ENCODE data around the gene POU6F2. TPM values are rescaled to one million over a fixed set of nuclear protein-coding genes. Genes with fewer than 3 reads are reported as not detected.

POU6F2 gene
- total RNA-seq, 2 experiments from 2014 or later = not detected

GRCh38 chr7:39460486-39460885, 482.8 kb downstream of the POU6F2 start:
- POLR2A ChIA-PET = no interaction called here

DNA sequence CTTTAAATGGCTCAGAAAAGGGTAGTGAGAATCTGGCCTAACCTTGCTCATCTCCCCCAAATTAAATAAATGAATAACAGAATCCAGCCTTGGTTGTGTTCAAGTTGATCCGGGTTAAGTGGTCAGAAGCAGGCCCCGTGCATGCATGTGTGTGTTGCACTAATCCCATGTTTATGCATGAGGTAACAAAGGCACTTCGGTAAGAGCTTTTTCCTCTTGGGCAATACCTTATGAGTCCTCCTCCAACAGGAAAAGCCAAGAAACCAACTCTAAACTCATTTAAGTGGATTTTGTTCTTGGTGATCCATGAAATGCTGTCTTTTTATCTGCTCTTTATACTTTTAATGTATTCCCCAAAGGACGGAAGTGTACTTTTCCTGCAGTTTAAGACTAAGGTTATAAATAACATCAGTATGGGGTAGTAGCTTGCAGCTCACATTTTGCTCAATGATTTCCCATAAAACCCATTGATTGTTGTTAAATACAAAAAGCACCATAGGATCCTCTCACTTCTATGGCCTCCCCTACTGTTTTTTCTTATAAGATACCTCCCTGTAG, 483.6 kb downstream of the POU6F2 start:
- CTCF ChIA-PET = interaction anchor here (1.1 kb wide), 1 partner anchor 1062 kb away, joined by 3 read pairs; no protein-coding TSS in a partner anchor

More at GRCh38 chr7:39460486-39460885, 482.8 kb downstream of the POU6F2 start:
- CTCF ChIA-PET = no interaction called here

DNA sequence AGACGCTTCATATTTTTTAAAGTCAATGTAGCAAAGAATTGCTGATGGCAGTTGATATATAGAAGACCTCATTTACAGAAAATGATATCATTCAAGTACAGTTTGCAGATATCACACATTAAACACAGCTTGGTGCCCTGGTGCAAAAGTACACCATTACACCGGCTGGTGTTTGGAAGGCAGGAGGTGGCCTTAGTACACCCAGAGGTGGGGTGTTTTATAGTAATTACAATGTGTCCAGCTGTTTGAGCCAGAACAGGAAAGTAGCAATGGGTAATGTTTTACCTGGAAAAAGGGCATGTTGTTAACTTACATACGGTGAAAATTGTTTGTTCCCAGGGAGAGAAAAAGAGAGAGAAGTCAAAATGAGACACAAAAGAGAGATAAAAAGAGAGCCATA, 485.5 kb downstream of the POU6F2 start:
- ChIA-PET CTCF (interaction anchor here (1.5 kb wide), 1 partner anchor 10 kb away, joined by 6 read pairs; no protein-coding TSS in a partner anchor), POLR2A (no interaction called here)

More for the DNA sequence above, 483.6 kb downstream of the POU6F2 start:
- POLR2A ChIA-PET = no interaction called here

DNA sequence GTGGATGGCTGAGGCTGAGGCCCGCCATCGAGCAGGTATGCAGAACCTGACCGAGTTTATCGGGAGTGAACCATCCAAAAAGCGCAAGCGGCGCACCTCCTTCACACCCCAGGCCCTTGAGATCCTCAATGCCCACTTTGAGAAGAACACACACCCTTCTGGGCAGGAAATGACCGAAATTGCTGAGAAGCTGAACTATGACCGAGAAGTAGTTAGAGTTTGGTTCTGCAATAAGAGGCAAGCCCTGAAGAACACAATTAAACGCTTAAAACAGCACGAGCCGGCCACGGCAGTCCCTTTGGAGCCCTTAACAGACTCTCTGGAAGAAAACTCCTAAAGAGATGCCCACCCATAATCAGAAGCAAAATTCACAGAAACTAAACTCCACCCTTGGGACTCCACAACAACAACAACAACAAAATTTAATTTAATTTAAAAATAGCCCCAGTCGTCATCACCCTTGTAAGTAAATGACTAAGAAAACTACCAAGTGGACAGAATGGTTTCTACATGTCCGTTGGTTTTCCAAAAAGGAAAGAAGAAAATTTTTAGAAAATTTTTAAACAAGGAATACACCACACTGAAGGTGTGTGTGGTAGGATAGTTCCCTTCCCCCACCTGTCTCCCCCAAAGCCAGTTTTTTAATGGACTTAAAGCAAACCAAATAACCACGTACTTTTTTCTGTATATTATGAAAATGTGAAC, 486.8 kb downstream of the POU6F2 start:
- ChIA-PET CTCF (interaction anchor here (1.5 kb wide), 1 partner anchor 11 kb away, joined by 6 read pairs; no protein-coding TSS in a partner anchor), POLR2A (no interaction called here)

DNA sequence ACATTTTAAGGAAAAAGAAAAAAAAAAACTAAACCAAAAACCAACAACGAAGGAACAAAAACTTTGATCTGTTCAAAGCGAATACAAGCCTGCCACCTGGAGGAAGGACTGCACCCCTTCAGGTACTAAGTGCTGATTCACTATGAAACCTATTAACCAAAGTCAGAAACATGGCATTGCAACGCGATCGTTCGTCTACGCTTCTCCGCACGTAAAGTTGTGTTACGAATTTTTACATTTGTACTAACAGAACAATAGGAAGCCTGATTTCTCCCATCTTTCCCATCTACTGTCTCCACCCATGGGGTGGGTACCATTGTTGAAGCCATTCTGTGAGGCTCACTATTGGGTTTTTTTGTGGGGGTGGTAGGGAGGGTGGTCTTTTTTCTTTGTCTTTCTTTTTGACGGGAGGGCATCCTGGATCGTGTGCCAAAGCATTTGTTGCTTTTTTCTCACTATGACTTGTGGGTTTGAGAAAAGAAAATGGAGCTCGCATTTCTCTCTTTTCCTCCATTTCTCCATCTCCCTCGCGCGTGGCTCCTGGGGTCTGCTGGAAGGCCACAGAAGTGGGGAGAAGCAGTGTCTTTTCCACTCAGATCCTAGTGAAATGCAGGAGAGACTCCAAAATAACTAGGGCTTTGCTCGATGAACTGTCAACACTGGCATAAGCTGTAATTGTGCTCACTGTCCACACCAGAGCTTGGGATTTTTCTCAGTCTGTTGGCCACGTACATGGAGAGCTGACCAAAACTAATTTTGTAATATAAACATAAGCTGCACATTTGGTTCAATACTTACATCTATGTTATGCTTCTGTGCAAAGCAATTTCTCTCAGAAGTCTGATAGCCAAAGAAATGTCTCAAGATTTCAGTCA, 487.6 kb downstream of the POU6F2 start:
- ChIA-PET POLR2A (no interaction called here), CTCF (interaction anchor here (0.9 kb wide), 1 partner anchor 9 kb away, joined by 3 read pairs; no protein-coding TSS in a partner anchor)

DNA sequence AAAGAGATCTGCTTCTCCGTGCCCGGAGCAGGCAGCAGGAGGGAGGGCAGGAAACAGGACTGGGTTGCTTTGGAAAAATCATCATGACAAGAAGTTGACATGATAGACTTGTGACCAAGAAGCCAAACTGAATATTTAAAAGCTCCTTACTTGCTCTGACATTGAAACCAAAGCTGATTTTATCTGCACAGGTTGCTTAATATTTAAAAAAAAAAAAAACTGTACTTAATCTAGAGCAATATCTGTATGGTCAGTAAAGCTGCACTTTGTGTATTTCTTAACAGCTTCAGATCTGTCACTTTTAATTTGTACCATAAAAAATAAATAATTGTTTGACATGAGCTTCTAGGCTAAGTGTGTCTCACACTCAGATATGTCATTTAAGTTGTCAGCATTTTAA, 490.6 kb downstream of the POU6F2 start:
- ChIA-PET CTCF (interaction anchor here (0.7 to 1.3 kb wide), 3 partner anchors 12 to 35 kb away, joined by 3 read pairs; no protein-coding TSS in a partner anchor), POLR2A (no interaction called here)

GRCh38 chr7:39468808-39469374, 491.2 kb downstream of the POU6F2 start:
- POLR2A ChIA-PET = no interaction called here
- CTCF ChIA-PET = interaction anchor here (1.2 to 1.3 kb wide), 2 partner anchors 12 to 15 kb away, joined by 3 read pairs; no protein-coding TSS in a partner anchor

DNA sequence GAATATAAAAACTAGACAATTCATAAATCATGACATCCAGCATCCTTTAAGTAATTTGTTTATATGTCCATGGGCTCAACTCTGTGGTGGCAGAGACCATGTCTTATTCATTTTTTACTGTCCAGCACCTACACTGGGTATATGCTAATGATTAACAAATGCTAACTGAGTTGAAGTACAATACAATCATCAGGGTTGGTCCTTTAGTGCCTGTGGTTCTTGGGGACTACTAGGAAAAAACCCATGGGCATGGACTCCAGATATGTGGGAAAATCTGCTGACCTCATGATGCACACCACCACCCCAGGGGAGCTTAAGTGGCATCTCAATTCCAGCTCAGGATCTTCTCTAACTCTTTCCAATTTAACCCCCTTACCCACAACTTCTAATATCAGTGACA, 503.2 kb downstream of the POU6F2 start:
- ChIA-PET CTCF (no interaction called here), POLR2A (no interaction called here)

DNA sequence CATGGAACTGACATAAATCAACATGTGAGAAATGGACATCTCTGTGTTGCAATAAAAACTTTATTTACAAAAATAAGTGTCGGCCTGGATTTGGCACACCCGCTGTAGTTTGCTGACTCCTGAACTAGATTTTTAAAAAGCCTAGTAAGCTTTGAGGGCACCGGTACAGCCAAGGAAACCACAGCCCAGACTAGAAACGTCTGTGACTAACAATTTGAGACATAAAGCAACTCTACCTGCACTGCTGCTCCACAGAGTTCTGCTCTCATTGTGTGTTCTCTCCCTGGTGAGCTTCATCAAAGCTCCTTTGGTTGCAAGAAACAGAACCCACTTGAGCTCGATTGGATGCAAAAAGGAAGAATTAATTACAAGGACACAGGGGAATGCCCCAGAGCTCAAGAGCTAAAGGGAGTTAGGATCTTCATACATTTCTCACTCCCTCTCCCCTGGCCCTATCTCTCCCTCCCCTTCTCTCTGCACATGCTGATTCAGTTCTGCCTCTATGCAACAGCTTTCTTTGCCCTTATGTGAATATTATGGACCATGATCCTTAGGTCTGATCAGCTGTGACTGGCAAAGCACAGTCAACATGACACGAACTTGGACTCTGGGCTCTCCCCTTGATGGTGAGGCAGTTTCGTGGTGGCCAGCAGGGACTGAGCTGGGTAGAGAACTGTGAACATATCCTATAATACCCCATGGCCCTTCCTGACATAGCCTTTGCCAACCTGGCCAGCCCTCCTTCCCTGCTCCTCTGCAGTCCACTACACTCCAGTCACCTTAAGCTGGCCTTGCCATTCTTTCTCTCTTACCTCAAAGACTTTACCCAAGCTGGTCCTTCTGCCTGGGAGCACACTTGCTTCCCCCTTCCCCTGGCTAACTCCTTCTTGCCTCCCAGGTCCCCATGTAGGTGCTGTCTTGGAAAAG, 511.0 kb downstream of the POU6F2 start:
- POLR2A ChIA-PET = no interaction called here
- CTCF ChIA-PET = interaction anchor here (0.7 kb wide), 1 partner anchor 10 kb away, joined by 3 read pairs; no protein-coding TSS in a partner anchor

- CTCF ChIA-PET = interaction anchor here (0.9 kb wide), 1 partner anchor 106 kb away, joined by 7 read pairs; no protein-coding TSS in a partner anchor
- POLR2A ChIA-PET = no interaction called here
Observed at GRCh38 chr7:39490296-39490695, 512.6 kb downstream of the POU6F2 start.

DNA sequence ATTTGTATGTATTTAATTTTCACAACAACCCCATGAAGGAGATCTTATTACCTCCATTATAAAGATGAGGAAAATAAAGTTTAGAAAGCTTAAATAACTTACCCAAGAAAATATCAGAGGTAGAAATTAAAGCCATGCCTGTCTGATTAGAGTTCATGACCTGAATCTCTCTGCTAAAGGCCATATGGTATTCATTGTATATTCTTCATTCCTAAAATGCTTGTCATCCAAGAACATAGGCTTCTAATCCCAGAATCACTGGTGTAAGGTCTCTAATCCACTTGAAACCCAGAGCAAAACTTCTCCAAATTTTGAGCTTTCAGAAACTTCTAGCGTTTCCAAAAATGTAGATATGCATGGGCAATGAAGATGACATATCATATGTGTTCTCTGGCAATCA, 516.2 kb downstream of the POU6F2 start:
- POLR2A ChIA-PET = no interaction called here
- CTCF ChIA-PET = interaction anchor here (0.8 kb wide), 1 partner anchor 698 kb away, joined by 3 read pairs; no protein-coding TSS in a partner anchor

DNA sequence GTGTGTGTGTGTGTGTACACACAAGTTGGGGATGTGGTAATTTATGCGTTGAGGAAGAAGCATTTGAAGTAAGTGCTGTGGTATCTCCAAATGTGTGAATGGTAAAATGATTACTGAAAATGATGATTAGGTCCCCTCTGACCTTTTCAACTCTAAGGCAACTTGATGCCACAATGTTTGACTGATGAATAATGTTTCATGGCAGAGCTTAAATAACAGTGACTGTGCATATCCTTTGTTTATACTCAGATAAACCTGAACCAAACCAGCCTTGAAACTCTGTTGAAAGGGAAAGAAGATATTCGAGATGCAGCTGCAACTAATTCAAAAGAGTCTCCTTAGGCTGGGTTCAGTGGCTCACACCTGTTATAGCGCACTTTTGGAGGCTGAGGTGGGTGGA, 523.6 kb downstream of the POU6F2 start:
- CTCF ChIA-PET = interaction anchor here (0.6 kb wide), 1 partner anchor 377 kb away, joined by 3 read pairs; no protein-coding TSS in a partner anchor
- POLR2A ChIA-PET = no interaction called here

DNA sequence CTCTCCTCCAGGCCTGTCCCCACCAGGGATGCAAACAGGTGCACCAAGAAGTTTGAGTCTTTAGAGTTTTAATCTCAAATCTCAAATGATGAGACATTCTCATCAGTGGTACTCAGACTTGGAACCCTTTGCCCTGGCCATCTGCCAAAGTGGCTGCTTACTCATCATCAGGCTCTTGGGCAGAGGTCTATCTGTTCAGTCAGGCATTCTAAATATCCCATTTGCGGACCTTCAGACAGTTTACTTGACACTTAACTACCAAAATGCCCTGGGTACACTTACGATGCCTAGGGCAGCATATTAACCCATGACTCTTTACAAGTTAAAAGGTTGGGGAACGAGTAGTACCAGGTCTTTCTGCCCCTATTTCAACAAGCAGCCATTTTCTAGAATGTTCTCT, 527.3 kb downstream of the POU6F2 start:
- ChIA-PET CTCF (no interaction called here), POLR2A (no interaction called here)

- ChIA-PET POLR2A (no interaction called here), CTCF (no interaction called here)
Observed at GRCh38 chr7:39507866-39508551, 530.3 kb downstream of the POU6F2 start.

DNA sequence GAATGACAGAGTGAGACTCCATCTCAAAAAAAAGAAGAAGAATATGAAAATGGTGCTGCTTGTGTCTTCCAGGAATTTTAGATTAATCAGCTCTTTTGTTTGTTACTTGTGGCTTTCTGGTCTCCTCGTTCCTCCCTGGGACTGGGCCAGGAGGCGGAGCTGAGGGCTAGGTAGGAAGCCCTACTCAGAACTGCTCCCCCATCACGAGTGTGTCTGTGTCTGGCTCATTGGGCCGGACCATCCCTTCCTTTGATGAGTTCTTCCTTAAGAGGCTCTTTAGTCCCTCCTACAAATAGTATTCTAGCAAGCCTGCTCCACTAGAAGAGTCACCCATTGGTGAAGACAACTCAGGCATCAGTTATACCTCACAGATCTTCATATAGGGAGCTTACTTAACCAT, 531.7 kb downstream of the POU6F2 start:
- ChIA-PET POLR2A (no interaction called here), CTCF (no interaction called here)

DNA sequence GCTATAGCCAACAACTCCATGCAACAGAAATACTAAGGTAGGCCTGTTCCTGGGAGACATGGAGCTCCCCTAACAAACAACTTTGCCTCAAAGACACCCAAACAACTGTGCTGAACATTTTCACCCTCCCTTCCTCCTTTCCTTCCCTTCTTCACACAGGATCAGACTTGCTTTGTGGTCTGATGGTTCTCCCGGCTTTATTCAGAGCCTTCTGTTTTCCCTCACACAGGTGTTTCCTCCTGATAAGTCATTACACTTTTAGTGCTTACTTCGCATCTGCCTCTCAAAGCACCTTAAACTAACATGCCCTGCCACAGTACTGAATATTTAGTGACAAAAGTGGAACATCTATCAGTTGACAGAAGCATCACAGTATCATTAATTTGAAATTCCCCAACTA, 532.2 kb downstream of the POU6F2 start:
- ChIA-PET CTCF (no interaction called here), POLR2A (no interaction called here)

DNA sequence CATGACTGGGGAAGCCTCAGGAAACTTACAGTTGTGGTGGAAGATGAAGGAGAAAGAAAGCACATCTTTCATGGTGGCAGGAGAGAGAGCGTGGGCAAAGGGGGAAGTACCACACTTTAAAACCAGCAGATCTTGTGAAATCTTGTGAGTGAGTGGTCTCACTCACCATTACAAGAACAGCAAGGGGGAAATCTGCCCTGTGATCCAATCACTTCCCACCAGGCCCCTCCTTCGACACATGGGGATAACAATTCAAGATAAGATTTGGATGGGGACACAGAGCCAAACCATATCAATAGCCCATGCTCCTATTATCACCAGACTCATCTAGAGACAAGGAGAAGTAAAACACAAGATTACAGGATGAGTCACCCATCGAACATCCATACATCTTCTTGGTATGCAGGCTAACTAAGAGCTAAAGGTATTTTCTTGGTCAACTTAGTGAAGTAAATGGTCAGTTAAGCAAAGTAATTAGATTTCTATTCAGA, 533.2 kb downstream of the POU6F2 start:
- ChIA-PET POLR2A (no interaction called here), CTCF (no interaction called here)
